Measurements from ENCODE around the gene PPP4R4.

- TF ChIP-seq NFE2L2 (IDR thresholded peaks at IDR 0.05; ENCODE audit: low read depth, low read length): no peak
- TF ChIP-seq CTCF (conservative IDR thresholded peaks at IDR 0.05; ENCODE audit: low read depth, low read length): no peak
Measured at GRCh38 chr14:94290197-94290596, 116.1 kb downstream of the PPP4R4 start.

Measured in IMR-90 (cell line).